ENCODE data around the gene RER1.

Gene RER1

DNA sequence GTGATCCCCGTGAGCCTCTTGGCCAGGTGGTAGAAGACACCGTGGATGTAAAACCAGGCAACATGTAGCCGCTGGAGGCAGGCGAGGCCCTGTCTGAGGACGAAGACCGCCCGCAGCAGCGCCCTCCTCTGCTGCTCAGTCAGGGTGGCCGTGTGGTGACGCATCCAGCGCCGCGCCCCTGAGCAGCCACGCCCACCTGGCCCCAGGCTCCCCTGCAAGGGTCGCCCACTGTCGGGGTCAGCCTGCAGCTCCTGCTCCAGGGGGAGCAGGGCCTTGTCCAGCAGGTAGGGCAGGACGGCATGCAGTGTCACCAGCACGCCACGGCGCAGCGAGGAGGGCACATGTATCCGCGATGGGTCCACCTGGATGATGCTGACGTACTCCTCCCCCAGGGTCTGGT, 16.8 kb downstream of the RER1 start:
- DNase-seq, result no peak

DNA sequence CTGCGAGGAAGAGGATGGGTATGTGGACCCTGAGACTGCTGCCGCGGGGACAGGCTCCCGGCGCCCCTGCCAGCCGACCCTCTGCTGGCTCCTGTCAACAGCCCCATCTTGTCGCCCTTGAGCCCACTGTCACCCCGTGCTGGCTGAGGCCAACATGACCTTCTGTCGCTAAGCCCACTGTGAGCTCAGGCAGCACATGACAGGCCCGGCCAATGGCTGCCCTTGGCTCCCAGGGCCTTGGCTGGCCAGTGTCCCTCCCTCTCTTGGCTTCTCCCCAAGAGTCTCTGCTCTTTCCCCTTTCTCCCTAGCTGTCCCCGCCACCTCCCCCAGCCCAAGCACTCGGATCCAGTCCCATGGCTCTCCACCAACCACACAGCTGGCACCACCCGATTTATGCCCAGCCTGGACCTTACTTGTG, 17.2 kb downstream of the RER1 start:
- no peak for DNase-seq

DNA sequence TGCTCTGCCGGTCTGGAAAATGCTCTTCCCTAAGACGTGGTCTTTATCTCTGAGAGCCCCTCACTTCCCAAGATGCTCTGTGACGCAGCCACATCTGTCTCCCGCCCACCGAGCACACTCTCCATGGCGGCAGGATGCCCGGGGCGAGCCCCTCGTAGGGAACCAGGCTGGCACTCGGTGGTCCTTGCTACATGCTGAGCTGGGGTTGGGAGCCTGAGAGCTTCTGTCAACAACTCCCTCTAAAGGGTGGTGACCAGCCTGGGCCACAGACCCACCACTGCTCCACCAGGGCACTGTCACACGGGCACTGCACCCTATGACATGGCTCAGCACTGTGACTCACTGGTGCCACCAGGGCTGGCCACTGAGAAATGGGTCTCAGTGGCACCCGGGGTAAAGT, 18.1 kb downstream of the RER1 start:
- no peak for DNase-seq

DNA sequence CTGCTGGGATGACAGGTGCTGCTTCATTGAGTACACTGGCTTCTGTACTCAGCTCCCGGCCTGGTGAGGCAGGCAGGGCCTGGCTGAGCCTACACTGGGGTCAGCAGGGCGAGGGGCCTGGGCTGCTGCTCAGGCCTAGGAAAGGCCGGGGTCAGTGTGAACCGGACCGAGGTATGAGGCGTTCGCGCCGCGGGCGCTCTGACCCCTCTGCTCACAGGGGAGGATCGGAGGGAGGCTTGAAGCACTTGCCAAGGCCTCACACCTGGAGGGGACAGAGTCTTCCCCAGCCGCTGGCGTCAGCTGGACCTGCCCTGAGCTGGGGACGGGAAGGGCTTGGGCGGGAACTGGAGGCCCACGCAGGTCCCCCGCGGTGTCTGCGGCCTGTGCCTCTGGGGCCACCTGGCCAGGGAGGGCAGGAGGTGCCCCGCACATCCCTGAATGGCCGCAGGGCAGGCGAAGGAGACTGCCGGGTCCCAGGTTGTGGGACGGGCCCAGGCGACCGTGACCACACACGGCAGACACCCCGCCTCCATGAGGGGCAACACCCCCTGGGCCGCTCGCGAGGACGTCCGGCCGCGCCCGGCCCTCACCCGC, 20.3 kb downstream of the RER1 start:
- no peak for DNase-seq

DNA sequence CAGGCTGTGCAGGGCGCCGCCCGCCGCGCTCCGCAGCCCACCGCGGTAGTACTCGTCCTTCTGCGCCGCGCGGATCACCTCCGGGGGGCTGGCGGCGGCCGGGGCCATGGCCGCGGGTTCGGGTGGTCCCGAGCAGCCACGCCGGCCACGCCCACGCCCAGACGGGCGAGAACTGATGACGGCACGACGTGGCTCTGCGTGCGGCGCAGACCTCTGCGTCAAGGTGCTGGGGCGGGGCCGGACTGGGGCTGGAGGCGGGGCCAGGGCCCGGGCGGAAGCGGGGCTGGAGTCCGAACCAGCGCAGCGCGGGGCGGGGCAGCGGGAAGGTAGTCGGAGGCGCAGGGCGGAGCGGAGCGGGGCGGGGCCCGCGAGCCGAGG, 20.7 kb downstream of the RER1 start, which contains the start of gene PEX10:
TSS of gene PEX10 (minus strand) at position 170 of the 378 bp plus-strand sequence. CDS start at position 108, 62 bp downstream.
- peak; percentile 98 for DNase-seq

DNA sequence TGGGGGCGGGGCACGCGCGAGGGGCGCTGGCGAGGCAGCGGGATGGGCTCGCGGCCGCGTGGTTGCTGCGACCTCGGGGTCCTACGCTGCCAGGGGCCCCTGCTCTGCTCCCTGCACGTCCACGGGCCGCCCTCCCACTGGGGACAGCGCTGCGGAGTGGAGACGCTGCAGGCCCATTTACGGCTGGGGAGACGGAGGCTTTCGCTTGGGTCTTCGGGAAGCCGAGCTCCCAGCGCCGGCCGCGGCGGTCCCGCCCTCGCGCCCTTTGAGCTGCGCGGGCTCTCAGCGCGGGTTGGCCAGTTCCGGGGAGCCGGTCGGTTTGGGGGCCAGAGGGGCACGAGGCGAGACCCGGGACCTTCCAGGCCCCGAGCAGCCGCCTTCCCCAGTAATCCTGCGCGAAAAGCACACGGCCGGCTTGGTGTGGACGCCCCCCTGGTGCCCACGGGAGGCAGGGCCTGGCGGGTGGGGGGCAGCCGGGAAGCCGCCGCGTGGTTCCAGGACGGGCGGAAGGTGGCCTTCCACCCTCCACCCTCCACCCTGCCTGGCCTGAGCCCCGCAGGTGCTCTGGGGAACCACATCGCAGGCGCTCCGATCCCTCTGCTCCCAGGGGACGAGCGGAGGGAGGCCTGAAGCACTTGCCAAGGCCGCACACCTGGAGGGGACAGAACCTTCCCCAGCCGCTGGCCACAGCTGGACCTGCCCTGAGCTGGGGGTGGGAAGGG, 21.3 kb downstream of the RER1 start:
- no peak for DNase-seq

DNA sequence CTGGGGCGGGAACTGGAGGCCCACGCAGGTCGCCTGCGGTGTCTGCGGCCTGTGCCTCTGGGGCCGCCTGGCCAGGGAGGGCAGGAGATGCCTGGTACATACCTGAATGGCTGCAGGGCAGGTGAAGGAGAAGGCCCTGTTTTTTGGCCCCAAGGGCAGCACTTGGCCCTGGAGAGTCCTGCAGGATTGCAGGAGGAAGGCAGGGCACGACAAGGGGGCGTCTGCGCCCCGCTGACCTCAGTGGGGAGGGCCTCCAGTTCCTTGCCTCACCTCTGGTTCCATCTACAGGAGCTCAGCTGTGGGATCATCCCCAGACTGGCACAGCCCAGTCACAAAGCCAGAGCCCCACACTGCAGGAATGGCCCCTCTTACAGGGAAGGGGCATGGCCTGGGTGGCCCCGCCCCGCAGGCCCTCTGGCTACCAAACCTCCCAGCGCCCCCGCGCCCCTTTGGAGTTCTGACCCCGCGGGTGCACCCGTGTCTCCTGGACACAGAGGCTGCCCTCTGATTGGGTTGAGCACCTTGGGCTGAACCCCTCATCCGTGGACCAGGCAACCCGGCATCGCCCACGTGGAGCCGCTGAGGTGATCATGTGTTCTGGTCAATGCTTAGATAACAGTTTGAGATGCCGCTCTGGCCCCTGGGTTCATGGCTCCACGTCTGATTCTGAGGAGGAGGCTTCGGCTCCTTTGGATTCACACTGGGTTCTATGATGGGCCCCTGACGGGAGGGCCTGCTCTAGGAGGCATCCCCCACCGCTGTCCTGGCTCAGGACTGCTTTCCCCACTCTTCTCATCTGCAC, 22.1 kb downstream of the RER1 start:
- peak in 1 of 2 donors; percentile 4 for DNase-seq

DNA sequence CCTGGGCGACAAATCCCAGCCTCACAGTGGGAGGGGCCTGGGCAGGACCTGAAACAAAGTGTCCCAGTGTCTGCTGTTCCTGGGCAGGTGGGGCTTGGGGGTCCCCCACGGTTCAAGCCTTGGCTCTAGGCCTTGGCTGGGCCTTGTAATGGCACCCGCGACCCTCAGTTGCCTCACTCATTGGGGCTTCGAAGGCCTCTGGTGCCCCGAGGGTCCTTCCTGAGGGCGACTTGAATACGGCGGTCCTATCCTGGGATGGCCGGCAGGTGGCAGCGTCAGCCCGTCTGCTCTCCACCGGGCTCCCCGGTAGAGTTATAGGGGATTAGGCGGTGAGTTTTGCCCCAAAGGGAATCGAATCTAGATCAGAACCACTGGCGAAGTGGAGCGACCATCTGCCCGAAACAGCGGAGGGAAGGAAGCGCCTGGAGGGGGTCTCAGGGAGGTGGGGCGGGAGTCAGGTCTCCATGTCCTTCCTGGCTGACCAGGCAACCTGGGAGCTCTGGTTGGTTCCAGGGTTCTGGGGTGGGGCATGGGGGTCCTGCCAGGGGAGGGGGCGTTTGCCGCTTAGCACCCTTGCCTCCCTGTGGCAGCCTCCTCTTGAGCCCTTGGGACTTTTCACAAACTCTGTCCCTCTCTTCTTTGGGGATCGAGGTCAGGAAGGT, 22.8 kb downstream of the RER1 start:
- DNase-seq, result peak; percentile 83 to 84

DNA sequence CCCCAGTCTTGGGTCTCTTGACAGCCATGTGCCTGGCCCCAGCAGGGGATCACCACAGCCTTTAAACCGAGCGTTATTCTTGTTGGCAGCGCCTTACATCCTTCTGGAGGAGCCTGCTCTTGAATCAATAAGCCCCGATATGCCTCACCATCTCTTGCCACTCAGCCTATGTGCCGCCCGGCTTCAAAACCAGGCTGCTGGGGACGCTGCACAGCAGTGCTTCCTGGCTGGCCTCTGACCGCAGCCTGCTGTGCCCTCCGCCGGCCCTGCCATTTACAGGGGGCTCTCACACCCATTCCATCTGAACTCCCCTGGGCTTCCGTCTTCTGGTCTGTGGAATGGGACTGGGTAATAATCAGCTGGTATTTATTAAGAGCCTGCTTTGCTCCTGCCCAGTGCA, 23.7 kb downstream of the RER1 start:
- peak in 1 of 2 donors; percentile 10 for DNase-seq

DNA sequence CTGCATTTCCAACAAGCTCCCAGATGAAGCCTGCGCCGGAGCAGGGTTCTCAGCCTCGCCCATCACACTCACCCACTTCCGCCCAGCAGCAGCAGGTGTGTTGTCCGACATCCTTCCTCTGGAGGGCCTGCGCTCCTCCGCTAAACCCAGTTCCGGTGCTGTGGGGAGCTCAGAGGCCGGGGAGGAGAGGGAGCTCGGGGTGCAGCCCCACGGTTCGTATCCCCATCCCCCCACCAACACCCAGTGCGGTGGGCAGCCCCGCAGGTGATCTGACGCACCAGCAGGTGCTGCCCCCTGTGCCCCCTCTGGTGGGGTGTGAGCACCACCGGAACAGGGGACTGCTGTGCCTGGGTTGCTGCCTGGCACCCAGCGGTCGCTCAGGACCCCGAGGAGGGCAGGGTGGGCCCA, 24.2 kb downstream of the RER1 start:
- peak; percentile 34 to 59 for DNase-seq

DNA sequence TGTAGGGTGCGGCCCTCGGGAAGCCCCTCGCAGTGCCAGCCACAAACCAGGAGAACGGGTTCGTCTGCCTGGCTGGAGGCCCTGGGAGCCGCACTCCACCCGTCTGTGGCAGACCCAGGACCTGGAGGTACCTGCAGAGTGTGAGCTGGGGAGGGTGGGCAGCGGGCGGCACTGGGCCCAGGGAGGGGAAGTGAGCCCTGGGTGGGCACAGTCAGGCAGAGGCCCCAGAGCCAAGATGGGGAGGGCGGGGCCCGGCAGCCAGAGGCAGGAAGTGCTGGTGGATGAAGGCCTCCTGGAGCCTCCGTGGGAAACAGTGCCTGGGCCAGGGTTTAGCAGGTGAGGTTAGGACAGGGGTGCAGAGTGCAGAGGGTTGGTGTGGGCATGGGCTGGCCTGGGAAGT, 24.8 kb downstream of the RER1 start:
- DNase-seq, result peak in 1 of 2 donors; percentile 26

DNA sequence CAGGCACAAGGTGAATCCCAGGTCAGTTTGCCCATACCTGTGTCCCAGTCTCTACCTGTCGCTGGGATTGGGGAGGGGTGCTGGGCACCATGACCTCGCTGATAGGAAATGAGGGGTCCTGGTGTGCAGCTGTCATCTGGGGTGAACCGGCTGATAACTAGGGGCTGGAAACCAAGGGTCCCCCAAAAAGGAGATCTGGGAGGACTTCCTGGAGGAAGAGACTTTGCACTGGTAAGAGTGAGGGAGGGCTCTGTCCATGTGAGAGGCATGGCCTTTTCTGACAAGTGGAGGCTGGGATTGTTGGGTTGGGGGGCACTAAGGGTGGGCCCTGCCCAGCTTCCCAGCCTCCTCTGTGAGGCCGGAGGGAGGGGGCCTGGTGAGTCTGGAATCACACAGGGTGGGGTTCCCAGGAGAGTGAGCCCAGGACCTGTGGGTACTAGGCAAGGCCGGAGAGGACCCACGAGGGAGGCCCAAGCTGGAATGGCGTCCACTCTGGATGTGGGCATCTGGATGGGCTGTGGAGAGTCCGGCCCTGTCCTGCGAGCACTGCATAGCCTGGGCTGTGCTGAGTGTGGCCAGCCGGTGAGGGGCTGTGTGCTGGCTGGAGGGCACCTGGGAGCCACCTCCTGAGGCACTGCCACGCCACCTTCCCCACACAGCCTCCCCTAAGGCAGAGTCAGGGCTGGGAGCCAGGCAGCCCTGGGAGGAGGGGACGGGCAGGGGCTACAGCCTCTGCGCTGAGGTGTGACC, 25.6 kb downstream of the RER1 start:
- DNase-seq, result no peak

DNA sequence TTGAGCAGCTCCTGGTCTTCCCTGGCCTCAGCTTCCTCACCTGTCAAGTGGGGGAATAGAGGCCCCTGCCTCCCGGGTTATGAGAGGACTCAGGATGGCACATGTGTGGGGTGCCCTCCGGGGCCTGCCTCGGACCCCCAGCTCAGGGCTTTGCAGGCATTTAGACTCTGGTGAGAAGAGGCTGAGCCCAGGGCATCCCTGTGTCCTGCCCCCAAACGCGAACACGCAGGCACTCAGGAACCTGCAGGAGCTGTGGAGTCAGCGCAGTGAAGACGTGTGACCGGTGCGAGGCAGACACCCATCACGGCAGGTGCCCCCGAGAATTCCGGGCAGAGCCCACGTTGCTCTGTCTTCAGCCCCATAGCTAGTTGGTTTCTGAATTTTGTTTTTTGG, 26.2 kb downstream of the RER1 start:
- no peak for DNase-seq

DNA sequence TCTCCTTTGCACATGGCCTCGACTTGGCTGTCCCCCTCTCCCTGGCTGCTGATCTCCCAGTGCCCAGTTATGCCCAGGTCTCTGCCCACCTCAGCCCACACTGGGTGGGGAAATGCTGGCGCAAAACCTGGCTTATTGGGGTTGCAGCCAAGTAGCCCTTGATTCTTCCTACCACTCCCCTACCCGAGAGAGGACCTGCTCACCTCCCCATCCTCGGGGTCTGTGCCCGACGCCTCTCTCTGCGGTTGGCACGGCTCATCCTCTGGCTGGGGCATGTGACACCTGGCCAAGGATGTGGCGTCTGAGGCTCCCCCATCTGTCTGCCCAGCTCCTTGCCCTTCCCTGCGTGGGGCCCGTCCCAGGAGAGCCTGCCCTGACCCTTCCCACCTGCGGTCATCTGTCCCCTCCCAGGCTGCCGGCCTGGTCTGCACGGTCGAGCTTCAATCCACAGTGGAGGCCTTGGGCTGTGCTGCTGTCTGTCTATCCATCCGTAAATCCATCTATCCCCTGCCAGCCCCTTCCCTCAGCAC, 27.2 kb downstream of the RER1 start:
- DNase-seq, result no peak

DNA sequence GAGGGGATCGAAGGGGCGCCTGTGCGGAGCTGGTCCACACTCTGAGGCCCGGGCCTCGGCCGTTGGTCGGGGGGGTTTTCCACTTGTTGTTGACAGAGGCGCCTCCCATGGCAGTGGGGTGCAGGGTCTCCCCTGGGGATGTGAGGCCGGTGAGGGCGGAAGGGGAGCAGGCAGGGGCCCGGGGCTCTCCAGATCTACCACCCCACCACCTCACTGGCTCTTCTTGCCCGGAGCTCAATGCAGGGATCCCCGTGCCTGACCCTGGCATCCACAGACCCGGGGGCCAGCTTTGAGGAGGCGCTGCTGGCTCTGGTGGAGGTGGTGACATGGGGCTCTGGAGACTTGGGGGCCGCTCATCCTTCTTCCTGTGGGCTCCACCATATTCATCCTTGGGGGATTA, 27.8 kb downstream of the RER1 start:
- DNase-seq, result no peak

DNA sequence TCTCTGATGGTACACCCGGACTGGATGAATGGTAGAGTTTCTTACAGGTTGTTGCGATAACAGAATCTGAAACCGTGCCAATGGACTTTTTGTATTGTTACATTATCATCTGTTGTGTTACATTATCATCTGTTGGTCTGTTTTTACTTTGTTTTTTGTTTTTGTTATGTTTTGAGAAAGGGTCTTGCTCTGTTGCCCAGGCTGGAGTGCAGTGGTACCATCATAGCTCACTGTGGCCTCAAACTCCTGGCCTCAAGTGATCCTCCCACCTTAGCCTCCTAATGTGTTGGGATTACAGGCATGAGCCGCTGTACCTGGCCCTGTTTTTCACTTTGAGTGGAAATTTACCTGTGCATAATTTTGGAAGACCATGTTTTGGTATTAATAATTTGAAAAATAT, 30.9 kb downstream of the RER1 start:
- DNase-seq, result no peak

DNA sequence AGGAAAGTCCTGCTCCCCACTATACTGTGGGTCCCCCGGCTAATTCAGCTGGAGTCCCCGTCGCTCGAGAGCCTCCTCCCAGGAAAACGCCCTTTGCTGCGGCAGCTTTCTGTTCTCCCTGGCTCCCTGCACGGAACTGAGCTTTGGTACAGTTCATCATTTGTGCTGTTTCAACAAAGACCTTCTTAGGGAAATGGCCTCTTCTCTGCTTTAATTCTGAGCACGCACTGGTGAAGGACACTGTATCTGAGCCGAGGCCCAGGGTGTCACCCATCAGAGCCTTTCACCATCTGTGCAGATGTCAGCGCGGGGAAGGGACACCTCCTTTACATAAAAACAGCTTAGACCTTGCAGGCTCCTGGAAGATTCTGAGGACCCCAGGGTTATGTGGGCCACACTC, 34.3 kb downstream of the RER1 start:
- DNase-seq, result no peak

DNA sequence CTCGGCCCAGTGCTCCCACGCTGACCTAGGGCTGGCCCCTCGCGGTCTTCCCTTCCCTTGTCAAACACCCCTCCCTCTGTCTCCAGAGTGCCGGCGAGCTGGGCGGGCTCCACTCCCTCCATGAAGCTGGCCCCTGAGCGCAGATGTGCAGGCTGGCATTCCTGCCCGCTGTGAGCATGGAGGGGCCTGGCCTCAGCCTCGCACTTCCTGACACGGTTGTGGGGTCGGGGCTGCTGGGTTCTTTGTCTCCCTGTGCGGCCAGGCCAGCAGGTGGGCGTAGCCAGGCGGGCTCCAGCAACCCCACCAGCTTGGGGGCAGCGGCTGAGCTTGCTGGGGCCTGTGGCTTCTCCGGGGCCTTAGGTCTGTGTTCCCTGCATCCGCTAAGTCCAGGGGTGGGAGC, 34.9 kb downstream of the RER1 start:
- no peak for DNase-seq

DNA sequence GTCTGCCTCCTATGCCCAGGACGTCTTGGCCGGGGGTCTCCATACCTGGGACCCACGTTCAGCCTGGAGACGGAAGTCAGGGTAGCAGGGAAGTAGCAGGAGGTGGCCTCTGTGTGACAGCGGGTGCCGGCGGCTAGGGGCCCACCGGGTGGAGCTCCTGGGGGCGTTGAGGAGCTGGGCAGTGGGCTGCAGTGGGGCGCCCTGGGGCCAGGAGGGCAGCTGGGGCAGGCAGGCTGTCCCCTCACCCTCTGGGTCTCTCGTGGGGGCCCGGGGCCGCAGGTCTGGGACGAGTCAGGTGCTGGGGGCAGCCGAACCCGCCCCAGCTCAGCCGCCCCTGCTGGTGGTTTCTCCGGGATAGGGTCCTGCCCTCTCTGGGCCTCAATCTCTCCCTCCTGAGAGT, 35.4 kb downstream of the RER1 start:
- DNase-seq, result no peak

DNA sequence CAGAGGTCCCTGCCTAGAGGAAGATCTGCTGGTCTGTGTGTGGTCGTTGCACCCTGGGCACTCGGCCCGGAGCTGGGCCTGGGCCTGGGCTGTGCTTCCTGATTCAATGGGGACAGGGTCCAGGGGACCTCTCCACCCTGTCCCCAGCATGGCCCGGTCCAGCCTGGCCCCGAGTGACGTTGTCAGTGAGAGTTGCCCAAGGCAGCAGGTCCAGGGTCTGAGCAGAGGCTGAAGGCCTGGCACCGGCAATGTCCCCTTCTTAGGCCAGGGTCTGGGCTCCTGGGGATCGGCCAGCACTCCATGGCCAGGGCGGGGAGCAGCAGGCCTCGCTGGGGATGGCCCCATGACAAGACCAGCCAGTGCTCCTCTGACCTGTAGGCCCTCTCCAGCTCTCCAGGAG, 36.3 kb downstream of the RER1 start:
- no peak for DNase-seq

DNA sequence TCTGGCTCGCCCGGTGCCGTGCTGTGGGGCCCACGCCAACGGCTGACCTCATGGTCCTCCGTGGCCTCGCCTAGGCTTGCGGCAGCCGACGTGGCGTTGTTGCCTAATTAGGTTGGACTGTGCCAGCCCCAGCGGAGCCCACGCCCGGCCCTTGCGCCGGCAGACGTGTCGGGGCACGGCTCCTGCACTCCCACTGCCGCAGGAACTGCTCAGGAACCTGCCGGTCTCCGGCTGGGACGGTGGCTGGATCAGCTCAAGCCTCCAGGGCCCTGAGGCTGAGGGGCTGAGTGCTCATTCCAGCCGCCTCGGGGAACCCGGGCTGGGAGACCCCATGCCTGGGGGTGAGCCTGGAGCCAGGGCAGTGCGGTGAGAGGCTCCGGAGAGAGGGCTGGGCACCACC, 36.8 kb downstream of the RER1 start:
- no peak for DNase-seq

Measured in CD4-positive, alpha-beta T cell treated with Interleukin-4 for 1 hour (primary cell).